Stimulated activated CD4-positive, alpha-beta T cell treated with anti-CD3 and anti-CD28 coated beads, Interleukin-2, amount 100 ng/mL, for 48 hours (primary cell): ENCODE results near the gene MKS1.

Source experiments
- DNase-seq, 2 donors: peaks; one replicate each; pipeline ENCODE4 v3.0.0-alpha.2; 2020

Gene MKS1

DNA sequence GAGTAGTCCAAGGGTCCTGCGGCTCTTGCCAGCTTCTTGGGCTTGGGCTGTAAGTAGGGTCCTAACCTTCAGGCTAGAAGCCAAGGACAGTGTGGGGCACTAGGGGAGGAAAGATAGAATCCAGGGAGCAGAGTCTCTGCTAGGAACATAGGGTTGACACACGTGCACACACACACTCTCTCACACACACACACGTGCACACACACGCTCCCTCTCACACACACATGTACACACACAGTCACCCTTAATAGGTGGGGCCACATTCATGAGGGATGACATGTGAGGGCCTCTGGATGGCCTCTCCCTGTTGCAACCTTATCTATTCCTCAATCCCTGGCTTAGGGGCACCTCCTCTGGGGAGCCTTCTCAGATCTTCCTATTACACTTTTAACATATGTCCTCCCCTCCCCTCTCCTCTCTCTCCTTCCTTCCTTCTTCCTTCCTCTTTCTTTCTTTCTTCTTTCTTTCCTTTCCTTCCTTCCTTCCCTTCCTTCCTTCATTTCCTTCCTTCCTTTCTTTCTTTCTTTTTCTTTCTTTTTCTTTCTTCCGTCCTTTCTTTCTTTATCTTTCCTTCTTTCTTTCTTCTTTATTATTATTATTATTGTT, 23.4 kb downstream of the MKS1 start:
- DNase-seq = no peak

DNA sequence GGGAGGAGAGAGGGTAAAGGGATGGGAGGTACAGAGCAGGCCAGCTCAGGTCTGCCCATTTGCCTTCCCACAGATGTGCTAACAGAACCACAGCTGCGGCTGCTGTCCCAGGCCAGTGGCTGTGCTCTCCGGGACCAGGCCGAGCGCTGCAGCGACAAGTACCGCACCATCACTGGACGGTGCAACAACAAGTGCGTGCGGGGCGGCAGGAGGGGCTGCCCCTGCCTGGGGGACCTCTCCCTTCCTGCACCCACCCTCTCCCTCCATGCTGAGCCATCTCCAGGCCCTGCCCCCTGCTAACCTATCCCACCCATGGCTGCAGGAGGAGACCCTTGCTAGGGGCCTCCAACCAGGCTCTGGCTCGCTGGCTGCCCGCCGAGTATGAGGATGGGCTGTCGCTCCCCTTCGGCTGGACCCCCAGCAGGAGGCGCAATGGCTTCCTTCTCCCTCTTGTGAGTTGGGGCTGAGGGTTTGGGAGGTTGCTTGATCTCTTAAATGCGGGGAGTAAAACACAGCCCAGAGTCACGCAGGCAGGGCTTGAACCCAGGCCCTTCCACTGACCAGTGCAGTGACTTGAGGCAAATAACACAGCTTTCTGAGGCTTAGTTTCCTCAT, 25.3 kb downstream of the MKS1 start:
- DNase-seq = no peak

DNA sequence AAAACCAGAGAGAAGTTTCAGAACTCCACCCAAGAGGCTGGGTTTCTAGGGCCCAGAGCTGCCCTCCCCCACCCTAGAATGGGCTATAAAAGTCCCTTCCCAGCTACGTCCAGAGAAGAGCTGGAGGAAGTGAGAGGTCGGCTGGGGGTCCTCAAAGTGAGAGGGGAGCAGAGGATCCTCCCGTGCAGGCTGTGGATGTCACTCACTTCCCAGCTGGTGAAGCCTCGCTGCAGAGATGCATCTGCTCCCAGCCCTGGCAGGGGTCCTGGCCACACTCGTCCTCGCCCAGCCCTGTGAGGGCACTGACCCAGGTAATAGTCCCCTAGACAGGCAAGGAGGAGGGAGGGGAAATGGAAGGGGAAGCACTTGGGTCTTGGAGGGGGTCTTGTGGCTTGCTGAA, 26.4 kb downstream of the MKS1 start, which contains the start of gene EPX:
EPX (plus strand) TSS at position 115 of the 400 bp plus-strand sequence; CDS start at position 236, 121 bp downstream.
- DNase-seq = no peak

DNA sequence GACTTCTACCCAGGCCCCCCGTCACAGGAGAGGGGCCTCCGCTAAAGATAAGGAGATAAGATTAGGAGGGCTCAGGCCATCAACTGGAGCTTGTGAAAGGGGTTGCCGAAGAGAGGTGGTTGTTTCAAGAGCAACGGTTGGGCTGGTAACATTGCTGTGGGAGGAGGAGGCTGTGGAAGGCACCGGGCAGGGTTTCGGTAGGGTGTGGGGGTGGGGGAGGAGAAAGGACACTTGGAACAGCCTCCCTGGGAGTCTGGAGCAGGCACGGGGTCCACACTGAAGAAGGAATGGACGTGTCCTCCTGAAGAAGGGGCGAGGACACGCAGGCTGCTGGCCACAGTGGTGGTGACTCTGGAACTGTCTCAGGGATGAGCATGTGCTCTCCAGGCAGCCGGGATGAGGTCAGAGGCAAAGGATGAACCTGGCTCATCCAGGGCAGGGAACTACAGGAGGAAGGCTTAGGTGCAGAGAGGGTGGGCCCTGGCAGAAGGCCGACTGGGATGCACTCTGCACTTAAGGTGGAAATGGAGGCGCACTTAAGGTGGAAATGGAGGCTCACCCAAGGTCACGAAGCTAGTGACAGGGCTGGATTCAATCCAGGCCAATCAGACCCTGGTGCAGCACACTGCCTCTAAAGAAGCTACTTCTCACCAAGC, 27.7 kb downstream of the MKS1 start:
- DNase-seq = no peak

DNA sequence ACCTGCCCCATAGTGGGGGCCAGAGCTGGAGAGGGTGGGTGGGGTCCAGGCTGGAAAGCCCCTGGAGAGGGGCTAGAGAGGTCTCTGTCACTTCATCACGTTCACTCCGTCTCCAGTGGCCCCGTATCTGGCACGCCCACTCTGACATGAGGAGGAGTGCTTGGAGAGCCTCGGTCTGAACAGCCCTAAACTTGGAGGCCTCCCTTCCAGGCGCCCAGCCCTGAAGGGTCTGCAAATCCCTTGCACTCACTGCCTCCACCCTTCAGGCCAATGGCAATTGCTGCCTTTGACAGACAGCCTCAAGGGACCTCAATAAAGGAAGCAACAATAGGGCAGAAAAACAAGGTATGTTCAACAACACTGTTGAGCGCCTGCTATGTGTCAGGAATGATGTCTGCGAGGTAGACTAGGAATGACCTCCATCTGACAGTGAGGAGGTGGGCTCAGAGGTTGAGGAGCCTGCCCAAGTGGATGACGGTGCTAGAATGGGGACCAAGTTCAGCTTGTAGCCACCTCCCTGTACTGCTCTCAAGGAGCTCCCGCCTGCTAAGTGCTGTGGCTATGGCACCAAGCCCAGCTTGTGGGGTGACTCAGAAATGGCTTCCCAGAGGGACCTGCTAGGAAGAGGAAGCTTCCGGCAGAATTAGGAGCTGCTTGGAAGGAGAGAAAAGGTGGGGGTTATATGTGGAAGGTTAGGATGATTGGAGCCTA, 29.5 kb downstream of the MKS1 start:
- DNase-seq = no peak

DNA sequence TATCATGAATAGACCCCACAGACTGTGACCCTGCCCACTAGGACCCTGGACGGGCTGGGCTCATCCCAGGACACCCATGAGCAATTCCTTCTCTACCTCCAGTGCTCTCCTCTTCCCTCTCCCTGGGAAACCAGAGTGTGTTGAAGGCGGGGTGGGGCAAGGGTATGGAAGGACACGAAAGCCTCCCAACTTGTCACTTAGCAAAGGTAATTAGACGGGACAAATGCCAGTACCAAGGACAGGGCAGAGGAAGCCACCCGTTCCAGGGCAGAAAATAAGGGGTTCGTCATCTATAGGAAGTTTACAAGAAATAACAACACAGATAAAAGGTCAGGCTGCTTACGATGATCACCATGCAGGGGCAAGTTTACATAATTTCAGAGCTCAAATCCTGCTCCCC, 31.4 kb downstream of the MKS1 start:
- no peak for DNase-seq

DNA sequence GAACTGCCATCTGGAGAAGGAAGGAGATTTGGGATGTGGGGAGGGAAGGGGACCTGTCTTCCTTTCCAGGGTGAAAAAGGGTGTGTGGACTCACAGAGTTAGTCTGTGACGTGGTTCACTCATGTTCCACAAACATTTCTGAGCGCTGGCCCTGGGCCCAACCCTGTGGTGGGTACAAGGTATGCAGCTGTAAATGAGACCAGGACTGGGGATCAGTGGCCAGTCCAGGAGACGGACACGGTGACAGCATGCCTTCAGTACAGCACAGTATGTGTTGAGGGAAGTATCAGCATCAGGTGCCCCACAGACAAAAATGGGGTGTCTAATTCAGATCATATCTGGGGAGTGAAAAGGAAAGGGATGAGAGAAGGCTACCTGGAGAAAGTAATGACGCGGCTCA, 32.0 kb downstream of the MKS1 start:
- DNase-seq = no peak

DNA sequence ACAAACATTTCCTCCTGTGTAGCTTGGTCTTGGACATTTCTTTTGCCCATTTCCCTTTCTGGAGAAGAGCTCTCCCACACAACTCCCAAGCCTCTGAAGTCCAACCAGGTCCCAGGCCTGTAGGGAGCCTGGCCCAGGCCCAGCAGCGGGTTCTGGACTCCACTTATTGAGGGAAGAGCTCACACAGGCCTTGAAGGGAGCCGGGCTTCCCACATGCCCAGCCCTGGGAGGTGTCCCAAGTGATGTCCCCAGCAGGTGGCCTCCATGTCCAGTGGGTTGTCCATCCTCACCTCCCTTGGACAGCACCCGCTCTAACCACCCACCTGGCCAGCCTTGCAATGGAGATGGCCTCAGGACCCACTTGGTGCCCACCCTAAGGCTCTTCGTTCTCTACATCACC, 32.5 kb downstream of the MKS1 start:
- no peak for DNase-seq

DNA sequence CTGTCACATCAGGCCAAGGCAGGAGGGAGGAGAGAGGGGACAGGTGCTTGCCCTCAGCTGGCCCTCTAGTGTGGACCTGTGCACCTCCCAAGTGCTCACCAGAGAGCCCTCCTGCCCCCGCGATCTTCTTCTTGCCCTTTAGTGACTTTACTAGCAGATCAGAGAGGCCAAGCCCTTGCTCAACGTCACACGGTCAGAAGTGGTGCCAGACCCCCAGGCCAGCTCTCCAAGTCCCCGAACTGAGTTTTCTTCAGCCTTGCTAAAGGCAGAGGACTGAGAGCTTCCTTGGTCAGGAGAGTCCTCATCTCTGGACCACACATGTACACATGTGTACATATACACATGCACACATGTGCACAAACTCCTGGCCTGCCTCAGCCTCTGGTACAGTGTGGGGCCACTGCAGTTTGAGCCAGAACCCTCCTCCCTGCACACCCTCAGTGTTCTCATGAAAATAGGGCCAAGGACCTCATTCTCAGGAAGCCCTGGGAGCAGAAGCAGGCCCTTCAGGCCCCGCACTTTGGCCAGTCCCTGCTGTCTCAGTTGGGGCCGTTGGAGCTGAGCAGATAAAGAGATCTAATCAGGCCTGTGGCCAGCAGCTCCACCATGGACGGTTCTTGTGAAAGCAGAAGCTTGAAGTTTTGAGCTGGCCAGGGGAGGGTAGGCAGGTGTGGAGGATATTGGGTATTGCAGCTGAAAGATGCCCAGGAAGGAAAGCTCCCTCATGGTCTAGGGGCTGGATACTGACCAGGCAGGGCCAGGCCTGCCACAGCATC, 33.9 kb downstream of the MKS1 start:
- DNase-seq = no peak

DNA sequence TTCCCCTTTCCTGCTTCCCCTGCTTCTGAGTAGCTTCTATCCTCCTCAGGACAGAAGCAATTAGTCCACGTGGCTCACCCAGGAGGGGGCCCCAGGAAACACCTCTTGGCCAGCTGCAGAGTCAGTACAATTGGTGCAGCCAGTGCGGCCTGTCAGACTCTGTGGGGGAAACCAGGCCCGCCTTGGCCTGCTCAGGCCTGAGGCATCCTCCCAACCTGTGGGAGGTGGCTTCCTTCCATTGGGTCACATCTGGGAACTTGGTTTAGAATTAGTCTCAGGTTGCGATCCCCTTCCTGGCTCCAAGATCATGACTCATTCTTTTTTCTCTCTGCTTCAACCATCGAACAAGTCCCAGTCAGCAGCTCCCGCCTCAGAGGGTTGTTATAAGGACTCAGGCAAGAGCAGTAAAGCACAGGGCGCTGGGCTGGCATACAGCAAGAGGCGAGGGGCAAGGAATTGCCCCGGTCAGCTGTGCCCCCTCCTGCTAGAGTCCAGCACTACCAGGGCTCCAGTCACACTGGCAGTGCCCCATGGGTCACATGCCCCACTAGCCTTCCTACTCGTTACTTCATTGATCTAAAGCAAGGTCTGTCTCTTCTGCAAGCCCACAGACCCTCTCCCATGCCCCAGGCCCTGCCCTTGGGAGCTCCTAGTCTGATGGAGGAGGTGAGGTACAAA, 34.6 kb downstream of the MKS1 start:
- no peak for DNase-seq

DNA sequence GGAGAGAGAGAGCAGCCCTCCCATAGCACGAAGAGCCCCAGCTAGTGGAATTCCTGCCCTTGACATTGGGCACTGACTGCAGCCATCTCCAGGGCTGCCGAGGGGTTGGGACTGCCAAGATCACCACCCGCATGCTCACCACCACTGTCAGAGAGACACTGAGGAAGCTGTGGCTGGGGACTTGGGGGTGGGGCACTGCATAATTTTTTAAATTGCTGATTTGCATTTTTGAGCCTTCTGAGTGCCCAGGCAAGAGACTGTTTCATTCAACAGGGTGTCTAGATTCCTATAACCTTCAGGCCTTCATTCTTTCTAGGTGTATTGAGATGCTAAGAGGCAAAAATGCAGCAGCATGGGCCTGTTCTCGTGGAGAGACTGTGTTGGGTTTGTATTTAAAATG, 35.5 kb downstream of the MKS1 start:
- no peak for DNase-seq

DNA sequence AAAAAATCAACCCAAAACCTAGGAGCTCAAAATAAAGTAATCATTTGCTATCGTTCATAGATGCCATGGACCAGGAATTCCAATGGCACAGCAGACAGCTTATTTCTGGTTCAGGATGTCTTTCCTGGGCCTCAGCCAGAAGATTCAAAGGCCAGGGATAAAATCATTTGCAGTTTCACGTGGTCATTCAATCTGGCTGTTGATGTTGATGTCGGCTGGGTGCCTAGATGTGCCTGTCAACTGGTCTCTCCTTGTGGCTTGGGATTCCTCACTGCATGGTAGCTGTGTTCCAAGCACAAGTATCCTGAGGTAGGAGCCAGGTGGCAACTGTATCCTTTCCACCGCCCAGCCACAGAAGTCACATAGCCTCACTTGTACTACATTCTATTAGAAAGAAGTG, 37.3 kb downstream of the MKS1 start:
- DNase-seq = no peak

DNA sequence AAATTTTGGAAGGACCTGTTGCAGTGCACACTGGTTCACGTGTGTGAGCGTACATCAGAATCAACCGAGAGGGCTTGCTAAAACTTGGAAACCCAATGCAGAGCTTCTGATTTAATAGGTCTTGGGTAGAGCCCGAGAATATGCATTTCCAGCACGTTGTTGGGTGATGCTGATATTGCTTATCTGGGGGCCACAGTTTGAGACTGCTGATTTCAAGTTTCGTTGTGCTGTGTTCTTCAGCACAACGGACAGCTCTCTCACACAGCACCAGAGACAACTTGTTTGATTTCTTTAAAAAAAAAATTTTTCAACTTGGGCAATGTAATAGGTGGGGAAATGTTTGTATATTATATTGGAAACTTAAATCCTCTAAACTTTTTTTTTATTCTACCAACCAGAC, 42.9 kb downstream of the MKS1 start:
- DNase-seq = no peak

DNA sequence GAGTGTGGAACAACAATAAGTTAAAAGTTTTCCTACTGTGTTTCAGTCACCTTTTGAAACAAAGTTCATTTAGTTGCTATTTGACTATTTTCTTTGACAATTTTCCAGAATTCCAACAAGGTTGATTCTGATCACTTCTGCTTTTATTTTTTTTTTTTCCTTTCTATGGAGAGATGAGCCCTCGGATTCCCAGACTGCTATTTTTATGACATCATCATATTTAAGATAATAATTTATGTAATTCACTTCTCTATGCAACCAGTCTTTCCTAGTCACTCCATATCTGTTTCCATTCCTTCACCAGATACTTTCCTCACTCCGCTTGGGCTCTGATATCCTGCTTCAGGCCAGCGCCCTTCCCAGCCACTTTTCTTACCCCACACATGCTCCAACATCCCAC, 44.2 kb downstream of the MKS1 start:
- no peak for DNase-seq

DNA sequence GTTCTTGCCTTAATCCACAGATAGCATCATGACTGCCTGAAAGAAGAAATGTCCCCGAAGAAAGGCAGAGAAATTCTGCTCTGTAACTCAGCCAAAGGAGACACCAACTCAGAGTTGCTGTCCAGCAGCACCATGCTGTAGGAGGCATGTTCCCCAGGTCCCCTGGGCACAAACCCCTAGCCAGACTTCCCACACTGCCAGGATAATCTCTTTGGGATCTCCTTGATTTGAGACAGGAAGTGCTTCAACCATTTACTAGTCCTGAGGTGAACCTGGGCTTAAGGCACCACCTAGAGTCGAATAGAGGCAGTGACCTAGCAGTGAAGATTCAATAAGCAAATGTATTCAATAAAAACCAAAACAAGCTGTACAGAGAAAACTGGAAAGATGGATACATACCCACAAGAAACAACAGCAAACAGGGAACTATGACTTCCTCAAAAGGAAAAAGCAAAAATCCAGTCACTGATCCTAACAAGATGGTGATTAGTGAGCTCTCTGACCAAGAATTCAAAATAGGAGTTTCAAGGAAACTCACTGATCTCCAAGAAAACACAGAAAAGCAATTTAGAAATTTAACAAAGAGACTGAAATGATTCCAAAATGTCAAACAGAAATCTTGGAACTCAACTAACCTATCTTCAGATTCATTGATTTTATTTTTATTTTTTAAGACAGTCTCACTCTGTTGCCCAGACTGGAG, 46.5 kb downstream of the MKS1 start:
- DNase-seq = peak in 1 of 2 donors; percentile 22

DNA sequence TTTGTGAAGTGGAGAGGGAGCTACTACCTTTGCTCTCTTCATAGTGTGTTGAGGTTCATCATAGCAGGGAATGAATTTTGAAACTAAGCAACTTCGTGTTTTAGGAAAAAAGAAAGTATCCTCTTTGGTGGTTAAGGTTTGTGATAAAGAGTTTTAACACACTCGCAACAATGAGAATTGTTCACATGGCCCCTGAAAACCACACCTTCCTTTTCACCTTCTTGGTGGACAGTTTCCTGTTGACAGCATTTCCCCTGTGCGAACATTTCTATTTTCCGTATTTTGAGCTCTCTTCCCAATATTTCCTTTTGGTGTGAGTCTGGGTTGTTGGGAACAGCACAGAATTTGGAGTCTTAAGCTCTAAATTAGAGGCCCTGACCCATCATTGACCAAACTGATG, 48.4 kb downstream of the MKS1 start:
- DNase-seq = no peak

DNA sequence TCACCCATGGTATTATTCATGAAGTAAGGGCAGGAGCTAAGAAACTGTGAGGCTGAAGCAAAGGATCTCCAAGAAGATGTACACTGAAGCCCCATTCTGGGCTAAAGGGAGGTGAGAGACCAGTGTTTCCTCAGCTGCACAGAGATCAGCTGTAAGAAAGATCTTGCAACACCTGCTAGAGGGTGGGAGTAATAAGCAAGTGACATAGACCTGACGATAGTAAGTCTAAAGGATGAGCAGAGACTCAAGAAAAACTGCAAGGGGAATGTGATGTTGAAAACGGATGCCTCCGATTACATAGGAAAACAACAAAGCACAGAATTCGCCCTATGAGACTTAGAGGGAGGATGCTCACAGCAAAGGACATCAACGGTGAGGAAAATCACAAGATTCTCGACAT, 52.4 kb downstream of the MKS1 start, which contains the start of gene OR4D2:
OR4D2 (plus strand) TSS at position 301 of the 400 bp plus-strand sequence. CDS start 2,674 bp downstream, outside the sequence.
- DNase-seq = no peak

DNA sequence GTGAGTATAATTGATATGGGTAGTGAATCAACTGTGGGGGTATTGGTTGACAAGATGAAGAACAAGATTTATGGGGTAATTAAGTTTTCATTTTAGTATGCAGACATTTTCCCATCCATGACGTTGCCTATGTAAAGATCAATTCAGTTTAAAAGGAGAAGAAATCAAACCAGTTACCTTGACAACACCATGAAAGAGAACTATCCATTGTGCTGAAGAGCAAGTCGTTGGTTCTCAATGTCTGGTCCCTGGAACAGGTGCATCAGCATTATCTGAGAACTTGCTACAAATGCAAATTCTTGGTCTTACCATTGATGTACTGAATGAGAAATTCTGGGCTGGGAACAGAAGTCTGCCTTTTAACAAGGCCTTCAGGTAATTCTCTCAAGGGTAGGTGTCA, 53.1 kb downstream of the MKS1 start:
- DNase-seq = no peak

DNA sequence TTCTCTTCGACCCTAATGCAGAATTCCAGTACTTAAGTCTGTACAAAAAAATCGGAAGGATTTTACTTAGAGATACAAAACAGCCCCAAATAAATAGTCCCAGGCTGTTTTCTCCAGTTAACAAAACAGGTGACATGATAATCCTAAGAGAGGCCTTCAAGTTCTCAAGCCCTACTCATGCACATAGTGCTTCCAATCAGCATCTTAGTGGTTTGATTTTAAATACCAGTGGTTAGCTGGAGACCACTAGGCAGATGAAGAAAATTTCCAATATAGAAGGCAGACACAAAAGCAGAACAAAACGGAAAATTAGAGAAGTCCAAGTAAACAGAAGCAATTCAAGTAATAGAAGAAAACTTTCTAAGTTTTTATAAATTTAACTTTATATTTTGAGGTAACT, 57.5 kb downstream of the MKS1 start:
- DNase-seq = no peak

DNA sequence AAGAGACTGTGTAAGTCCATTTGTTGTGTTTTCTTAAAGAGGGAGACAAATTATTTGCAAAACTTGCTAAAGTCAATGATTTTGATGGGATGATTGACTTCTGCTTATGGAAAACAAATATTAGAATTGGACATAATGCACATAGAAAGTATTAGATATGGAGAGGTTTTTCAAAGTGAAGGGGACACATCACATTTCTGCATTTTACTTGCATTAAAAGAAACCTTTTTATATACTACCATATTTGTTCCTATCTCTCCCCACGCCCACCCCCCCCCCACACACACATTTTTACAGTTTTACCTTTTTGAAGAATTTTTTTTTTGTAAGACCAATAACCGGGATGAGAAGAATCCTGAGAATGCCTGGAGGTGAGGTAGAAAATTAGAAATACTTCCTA, 60.9 kb downstream of the MKS1 start:
- no peak for DNase-seq
